GM12891 (cell line): ENCODE measurements around the gene SRMS.

ENCODE experiments used
- POLR2A ChIP-seq: IDR thresholded peaks from 2 replicates; pipeline ENCODE4 v1.6.1; 2011; ENCODE audit warnings: low read depth, low read length, control low read depth
- POLR2AphosphoS5 ChIP-seq: IDR thresholded peaks from 2 replicates; pipeline ENCODE4 v1.6.1; 2011; ENCODE audit warnings: low read depth, low read length, control low read depth
- TAF1 ChIP-seq: IDR thresholded peaks from 2 replicates; pipeline ENCODE4 v1.6.1; 2011; ENCODE audit warnings: low read depth, low read length, control low read depth

- TF ChIP-seq POLR2A (no peak), POLR2AphosphoS5 (no peak), TAF1 (no peak)
These were observed 48.0 kb upstream of the SRMS start for GRCh38 chr20:63595416-63596127.
